ENCODE measurements around the gene CPSF3.

The CPSF3 gene

GRCh38 chr2:9424447-9425164 lies 1.2 kb downstream of the CPSF3 start:
- H3K4me3 ChIP-seq (ENCODE audit: low read depth in 1 of 2, low read length in 2 of 2) = peak overlapping the region in 1 of 2 donors; percentile 95
- H3K9me3 ChIP-seq (ENCODE audit: low read length) = no peaks in the 10 kb centered on the region
- no peaks in the 10 kb centered on the region for H3K27me3 ChIP-seq (ENCODE audit: control insufficient read depth in 1 of 2, insufficient read depth in 2 of 2, low read length in 2 of 2)
- peak overlapping the region; percentile 83 for H3K9ac ChIP-seq (ENCODE audit: low read length)
- H3K4me1 ChIP-seq (ENCODE audit: insufficient read depth, low read length) = peaks cover 31% of the 10 kb centered on the region
- H3K36me3 ChIP-seq (ENCODE audit: insufficient read depth, low read length) = peaks cover 1% of the 10 kb centered on the region
- no peak overlapping the region for H3K27ac ChIP-seq (ENCODE audit: low read depth, low read length)

- peaks cover 16% of the 10 kb centered on the region for H3K36me3 ChIP-seq (ENCODE audit: insufficient read depth, low read length)
- no peaks in the 10 kb centered on the region for H3K27me3 ChIP-seq (ENCODE audit: control insufficient read depth in 1 of 2, insufficient read depth in 2 of 2, low read length in 2 of 2)
- no peak overlapping the region for H3K4me3 ChIP-seq (ENCODE audit: low read depth in 1 of 2, low read length in 2 of 2)
- no peaks in the 10 kb centered on the region for H3K9me3 ChIP-seq (ENCODE audit: low read length)
- H3K9ac ChIP-seq (ENCODE audit: low read length) = no peak overlapping the region
- peaks cover 12% of the 10 kb centered on the region for H3K4me1 ChIP-seq (ENCODE audit: insufficient read depth, low read length)
- H3K27ac ChIP-seq (ENCODE audit: low read depth, low read length) = no peak overlapping the region
These were observed 5.6 kb downstream of the CPSF3 start for GRCh38 chr2:9428965-9429577.

- Histone ChIP-seq H3K9ac (ENCODE audit: low read length) (no peak overlapping the region), H3K27me3 (ENCODE audit: control insufficient read depth in 1 of 2, insufficient read depth in 2 of 2, low read length in 2 of 2) (no peaks in the 10 kb centered on the region), H3K4me1 (ENCODE audit: insufficient read depth, low read length) (no peaks in the 10 kb centered on the region), H3K4me3 (ENCODE audit: low read depth in 1 of 2, low read length in 2 of 2) (no peak overlapping the region), H3K36me3 (ENCODE audit: insufficient read depth, low read length) (peaks cover 24% of the 10 kb centered on the region), H3K9me3 (ENCODE audit: low read length) (no peaks in the 10 kb centered on the region), H3K27ac (ENCODE audit: low read depth, low read length) (no peak overlapping the region)
These were observed 7.2 kb downstream of the CPSF3 start for GRCh38 chr2:9430316-9431293.

GRCh38 chr2:9434489-9434888 lies 11.0 kb downstream of the CPSF3 start:
- Histone ChIP-seq H3K27ac (ENCODE audit: low read depth, low read length) (no peak overlapping the region), H3K4me3 (ENCODE audit: low read depth in 1 of 2, low read length in 2 of 2) (no peak overlapping the region), H3K9me3 (ENCODE audit: low read length) (no peaks in the 10 kb centered on the region), H3K9ac (ENCODE audit: low read length) (no peak overlapping the region), H3K27me3 (ENCODE audit: control insufficient read depth in 1 of 2, insufficient read depth in 2 of 2, low read length in 2 of 2) (no peaks in the 10 kb centered on the region), H3K4me1 (ENCODE audit: insufficient read depth, low read length) (no peaks in the 10 kb centered on the region), H3K36me3 (ENCODE audit: insufficient read depth, low read length) (peaks cover 37% of the 10 kb centered on the region)

GRCh38 chr2:9439536-9439935 lies 16.1 kb downstream of the CPSF3 start:
- Histone ChIP-seq H3K4me3 (ENCODE audit: low read depth in 1 of 2, low read length in 2 of 2) (no peak overlapping the region), H3K4me1 (ENCODE audit: insufficient read depth, low read length) (no peaks in the 10 kb centered on the region), H3K9me3 (ENCODE audit: low read length) (no peaks in the 10 kb centered on the region), H3K9ac (ENCODE audit: low read length) (no peak overlapping the region), H3K27ac (ENCODE audit: low read depth, low read length) (no peak overlapping the region), H3K36me3 (ENCODE audit: insufficient read depth, low read length) (peaks cover 43% of the 10 kb centered on the region), H3K27me3 (ENCODE audit: control insufficient read depth in 1 of 2, insufficient read depth in 2 of 2, low read length in 2 of 2) (no peaks in the 10 kb centered on the region)

GRCh38 chr2:9440058-9440727 lies 16.7 kb downstream of the CPSF3 start:
- H3K36me3 ChIP-seq (ENCODE audit: insufficient read depth, low read length) = peaks cover 38% of the 10 kb centered on the region

GRCh38 chr2:9441556-9441955 lies 18.1 kb downstream of the CPSF3 start:
- H3K36me3 ChIP-seq (ENCODE audit: insufficient read depth, low read length) = peaks cover 45% of the 10 kb centered on the region
- H3K9me3 ChIP-seq (ENCODE audit: low read length) = no peaks in the 10 kb centered on the region
- H3K27me3 ChIP-seq (ENCODE audit: control insufficient read depth in 1 of 2, insufficient read depth in 2 of 2, low read length in 2 of 2) = no peaks in the 10 kb centered on the region
- no peak overlapping the region for H3K9ac ChIP-seq (ENCODE audit: low read length)
- no peak overlapping the region for H3K4me3 ChIP-seq (ENCODE audit: low read depth in 1 of 2, low read length in 2 of 2)
- H3K4me1 ChIP-seq (ENCODE audit: insufficient read depth, low read length) = no peaks in the 10 kb centered on the region
- H3K27ac ChIP-seq (ENCODE audit: low read depth, low read length) = no peak overlapping the region

More at GRCh38 chr2:9440058-9440727, 16.7 kb downstream of the CPSF3 start:
- Histone ChIP-seq H3K27me3 (ENCODE audit: control insufficient read depth in 1 of 2, insufficient read depth in 2 of 2, low read length in 2 of 2) (no peaks in the 10 kb centered on the region), H3K9ac (ENCODE audit: low read length) (no peak overlapping the region), H3K4me1 (ENCODE audit: insufficient read depth, low read length) (no peaks in the 10 kb centered on the region), H3K4me3 (ENCODE audit: low read depth in 1 of 2, low read length in 2 of 2) (no peak overlapping the region), H3K9me3 (ENCODE audit: low read length) (no peaks in the 10 kb centered on the region), H3K27ac (ENCODE audit: low read depth, low read length) (no peak overlapping the region)

GRCh38 chr2:9443526-9443925 lies 20.1 kb downstream of the CPSF3 start:
- H3K4me1 ChIP-seq (ENCODE audit: insufficient read depth, low read length) = no peaks in the 10 kb centered on the region
- peaks cover 36% of the 10 kb centered on the region for H3K36me3 ChIP-seq (ENCODE audit: insufficient read depth, low read length)
- no peaks in the 10 kb centered on the region for H3K27me3 ChIP-seq (ENCODE audit: control insufficient read depth in 1 of 2, insufficient read depth in 2 of 2, low read length in 2 of 2)
- no peak overlapping the region for H3K27ac ChIP-seq (ENCODE audit: low read depth, low read length)
- no peak overlapping the region for H3K4me3 ChIP-seq (ENCODE audit: low read depth in 1 of 2, low read length in 2 of 2)
- H3K9ac ChIP-seq (ENCODE audit: low read length) = no peak overlapping the region
- H3K9me3 ChIP-seq (ENCODE audit: low read length) = no peaks in the 10 kb centered on the region

GRCh38 chr2:9445089-9445488 lies 21.6 kb downstream of the CPSF3 start:
- peaks cover 36% of the 10 kb centered on the region for H3K36me3 ChIP-seq (ENCODE audit: insufficient read depth, low read length)
- no peaks in the 10 kb centered on the region for H3K27me3 ChIP-seq (ENCODE audit: control insufficient read depth in 1 of 2, insufficient read depth in 2 of 2, low read length in 2 of 2)
- H3K4me3 ChIP-seq (ENCODE audit: low read depth in 1 of 2, low read length in 2 of 2) = no peak overlapping the region
- no peak overlapping the region for H3K27ac ChIP-seq (ENCODE audit: low read depth, low read length)
- no peaks in the 10 kb centered on the region for H3K9me3 ChIP-seq (ENCODE audit: low read length)
- H3K9ac ChIP-seq (ENCODE audit: low read length) = no peak overlapping the region
- no peaks in the 10 kb centered on the region for H3K4me1 ChIP-seq (ENCODE audit: insufficient read depth, low read length)

- Histone ChIP-seq H3K9ac (ENCODE audit: low read length) (no peak overlapping the region), H3K36me3 (ENCODE audit: insufficient read depth, low read length) (peaks cover 12% of the 10 kb centered on the region), H3K27ac (ENCODE audit: low read depth, low read length) (no peak overlapping the region), H3K4me1 (ENCODE audit: insufficient read depth, low read length) (no peaks in the 10 kb centered on the region), H3K9me3 (ENCODE audit: low read length) (no peaks in the 10 kb centered on the region), H3K4me3 (ENCODE audit: low read depth in 1 of 2, low read length in 2 of 2) (no peak overlapping the region), H3K27me3 (ENCODE audit: control insufficient read depth in 1 of 2, insufficient read depth in 2 of 2, low read length in 2 of 2) (no peaks in the 10 kb centered on the region)
These were observed 27.8 kb downstream of the CPSF3 start for GRCh38 chr2:9451231-9451630.
